Hematopoietic multipotent progenitor cell treated with erythropoietin and hydrocortisone succinate and interleukin-3 and kit ligand, for 6 days (in vitro differentiated cells): ENCODE measurements around the gene TNIK.
A peak's percentile ranks its signal among the peaks of the same experiment; 100 is the strongest.
"Not testable (repeated sequence)": the region's sequence is repeated elsewhere in the genome, so short reads cannot be mapped to it uniquely, and the experiment has no call there.

Experiments used
- DNase-seq: peaks from one replicate; pipeline ENCODE4 v3.0.0-alpha.2; 2015

The TNIK gene

DNA sequence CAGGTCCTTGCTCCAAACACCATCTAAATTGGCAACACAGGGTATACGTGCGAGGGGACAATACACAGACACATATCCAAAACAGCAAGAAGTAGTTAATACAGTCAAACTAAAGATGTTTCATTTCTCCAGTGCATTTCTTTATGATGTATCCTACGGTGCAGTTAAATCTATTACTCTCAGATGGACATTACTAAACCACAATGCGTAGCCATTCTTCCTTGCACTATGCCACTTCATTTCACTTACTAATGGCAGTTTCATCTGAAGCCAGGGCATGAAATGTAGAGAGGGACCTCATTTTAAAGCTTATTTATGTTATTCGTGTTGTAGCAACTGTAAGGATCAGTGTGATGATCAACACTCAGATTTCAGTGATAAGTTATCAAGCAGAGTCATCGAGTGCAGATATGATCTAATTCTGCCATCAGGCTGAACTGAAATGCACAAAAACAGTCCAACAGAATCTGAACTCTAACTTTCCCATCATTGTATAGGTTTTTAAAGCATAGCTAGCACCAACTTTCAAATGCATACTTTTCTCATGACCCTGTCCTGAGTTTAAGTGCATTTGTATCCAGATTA lies 14.5 kb downstream of the TNIK start:
- DNase-seq: peak; percentile 20

DNA sequence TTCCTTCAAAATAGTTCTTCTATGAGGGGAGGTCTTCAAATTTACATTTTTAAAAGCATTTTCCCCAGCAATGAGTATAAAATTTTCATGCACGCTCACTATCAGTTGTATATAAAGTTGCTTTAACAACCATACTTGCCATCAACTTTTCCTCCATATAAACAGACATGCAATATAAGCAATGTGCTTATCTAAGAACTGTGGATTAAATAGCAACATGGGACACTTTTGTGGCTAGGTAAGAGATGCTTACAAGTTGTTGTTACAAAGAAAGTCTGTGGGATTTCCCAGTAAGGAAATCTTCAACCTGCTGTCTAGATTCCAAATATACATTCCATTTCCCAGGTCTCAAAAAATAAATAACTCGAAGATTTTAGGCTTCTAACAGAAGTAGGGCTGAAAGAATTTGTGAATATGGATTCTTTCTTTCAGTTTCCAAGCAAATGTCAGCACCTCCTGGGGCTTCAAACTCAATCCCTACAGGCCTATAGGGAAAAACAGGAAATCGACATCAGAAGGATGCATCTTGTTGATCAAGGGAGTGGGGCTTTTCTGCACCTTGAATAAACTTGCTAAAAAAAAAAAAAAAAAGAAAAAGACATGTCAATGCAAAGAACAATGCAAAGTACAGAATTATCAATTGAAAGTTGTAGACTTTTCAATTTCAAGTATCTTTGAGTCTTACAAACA lies 16.1 kb downstream of the TNIK start:
- peak; percentile 76 for DNase-seq

DNA sequence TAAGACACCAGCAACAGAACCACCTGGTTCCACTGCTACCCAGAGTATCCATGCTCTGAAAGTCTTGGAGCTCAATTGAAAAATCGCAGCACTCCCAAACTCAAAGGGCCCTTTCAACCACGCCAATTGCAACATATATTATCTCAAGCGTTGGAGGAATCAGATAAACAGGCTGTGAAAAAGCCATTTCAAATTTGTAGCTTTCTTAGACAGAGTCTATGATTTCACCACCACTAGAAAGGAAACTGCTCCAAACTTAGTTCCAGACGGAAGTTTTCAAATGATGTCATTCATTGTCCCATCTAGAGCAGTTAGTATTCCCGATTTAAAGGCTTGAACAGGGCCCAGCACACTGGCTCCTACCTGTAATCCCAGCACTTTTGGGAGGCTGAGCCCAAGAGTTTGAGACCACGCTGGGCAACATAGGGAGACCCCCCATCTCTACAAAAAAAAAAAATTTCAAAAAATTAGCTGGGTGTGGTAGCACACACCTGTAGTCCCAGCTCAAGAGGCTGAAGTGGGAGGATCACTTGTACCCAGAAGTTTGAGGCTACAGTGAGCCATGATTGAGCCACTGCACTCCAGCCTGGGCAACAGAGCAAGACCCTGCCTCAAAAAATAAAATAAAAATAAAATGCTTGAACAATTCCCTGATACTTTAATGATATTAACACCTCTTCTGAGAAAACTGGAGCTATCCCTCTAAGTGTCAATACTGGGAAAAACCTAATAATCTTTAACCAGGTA lies 16.8 kb downstream of the TNIK start:
- peak; percentile 58 for DNase-seq

DNA sequence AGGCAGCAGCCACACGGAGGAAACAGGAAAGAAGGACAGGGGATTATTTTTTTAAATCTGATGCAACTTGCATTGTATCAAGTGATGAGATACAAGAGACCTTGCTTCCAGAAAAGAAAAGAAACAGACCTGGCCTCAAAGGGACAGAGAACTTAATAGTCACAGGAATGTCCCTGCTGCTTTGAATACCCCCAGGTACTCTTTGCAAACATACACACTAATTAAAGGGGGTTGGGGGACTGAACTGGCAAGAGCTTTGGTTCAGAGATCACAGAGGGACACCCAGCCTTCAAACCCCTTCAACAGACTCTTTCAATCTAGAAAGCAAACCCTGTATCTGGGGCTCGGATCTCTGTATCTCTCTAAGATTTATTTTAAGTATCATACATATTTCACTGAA lies 18.0 kb downstream of the TNIK start:
- DNase-seq: no peak

DNA sequence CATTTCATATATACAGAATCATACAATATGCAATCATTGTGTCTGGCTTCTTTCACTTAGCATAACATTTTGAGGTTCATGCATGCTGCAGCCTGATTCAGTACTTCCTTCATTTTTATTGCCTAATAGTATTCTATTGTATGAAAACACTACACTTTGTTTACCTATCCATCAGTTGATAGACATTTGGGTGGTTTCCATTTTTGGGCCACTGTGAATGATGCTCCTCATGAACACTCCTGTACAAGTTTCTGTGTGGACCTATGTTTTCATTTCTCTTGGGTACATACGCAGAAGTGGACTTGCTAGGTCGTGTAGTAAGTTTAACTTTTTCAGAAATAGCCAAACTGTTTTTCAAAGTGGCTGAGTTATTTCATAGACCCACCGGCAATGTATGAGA lies 18.8 kb downstream of the TNIK start:
- DNase-seq: no peak

DNA sequence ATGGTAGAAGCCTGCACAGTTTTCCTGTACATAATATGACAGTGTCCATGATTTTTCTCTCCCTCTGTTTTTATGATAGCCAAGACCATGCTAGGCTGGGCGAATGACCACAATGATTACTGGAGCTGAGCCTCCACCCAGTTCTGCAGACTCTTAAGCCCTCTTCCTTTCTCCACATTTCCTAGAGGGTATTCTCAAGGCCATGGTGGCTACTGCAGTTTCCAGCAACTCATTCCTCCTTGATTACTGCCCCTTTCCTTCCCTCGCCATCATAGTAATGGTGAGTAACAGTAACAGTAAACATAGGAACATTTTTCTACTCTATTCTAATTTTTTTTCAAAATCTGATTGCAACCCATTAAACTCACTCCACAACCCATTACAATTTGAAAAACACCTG lies 20.2 kb downstream of the TNIK start:
- DNase-seq: no peak

DNA sequence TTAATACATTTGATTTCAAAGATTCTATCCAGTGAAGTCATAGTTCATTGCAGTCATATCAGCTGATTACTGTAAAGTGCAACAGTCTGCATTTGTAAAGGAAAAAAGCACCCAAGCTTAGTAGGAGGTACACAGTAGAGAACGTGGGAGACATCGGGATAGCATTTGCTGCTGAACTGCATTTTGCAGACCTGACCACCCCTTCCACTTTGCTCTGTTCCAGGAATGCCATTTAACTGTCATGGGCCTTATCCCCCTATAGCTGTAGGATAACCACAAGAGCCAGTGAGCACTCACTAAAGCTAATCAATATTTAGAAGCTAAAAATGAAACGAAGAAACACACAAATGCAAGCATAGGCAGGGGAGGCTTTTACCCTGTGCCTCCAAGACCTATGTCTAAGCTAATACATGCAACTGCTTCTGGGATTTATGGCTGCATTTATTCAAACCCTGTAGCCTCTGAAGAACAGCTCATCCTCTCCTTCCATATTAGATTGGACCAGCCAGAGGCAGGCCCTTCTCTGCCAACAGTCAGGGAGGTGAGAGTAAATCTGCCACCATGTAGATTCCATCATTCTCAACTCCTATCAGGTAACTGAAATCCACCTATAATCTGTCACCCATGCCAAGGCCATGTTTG lies 23.0 kb downstream of the TNIK start:
- no peak for DNase-seq

DNA sequence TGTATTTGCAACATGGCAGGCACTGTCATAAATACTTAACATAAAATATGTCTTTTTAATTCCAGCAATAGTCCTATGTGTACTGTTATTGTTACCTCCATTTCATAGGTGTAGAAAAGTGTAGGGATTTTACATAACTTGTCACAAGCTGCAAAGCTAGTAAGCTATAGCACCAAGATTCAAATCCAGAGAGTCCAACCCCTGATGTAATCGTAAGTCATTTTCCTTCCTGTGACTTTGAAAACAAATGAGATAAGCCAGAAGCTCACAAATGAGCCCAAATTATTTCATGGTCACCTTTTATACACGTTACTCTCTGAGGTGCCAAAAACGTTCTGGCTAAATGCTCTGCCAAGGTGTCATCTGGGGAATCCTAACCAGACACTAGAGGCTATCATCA lies 23.8 kb downstream of the TNIK start:
- no peak for DNase-seq

DNA sequence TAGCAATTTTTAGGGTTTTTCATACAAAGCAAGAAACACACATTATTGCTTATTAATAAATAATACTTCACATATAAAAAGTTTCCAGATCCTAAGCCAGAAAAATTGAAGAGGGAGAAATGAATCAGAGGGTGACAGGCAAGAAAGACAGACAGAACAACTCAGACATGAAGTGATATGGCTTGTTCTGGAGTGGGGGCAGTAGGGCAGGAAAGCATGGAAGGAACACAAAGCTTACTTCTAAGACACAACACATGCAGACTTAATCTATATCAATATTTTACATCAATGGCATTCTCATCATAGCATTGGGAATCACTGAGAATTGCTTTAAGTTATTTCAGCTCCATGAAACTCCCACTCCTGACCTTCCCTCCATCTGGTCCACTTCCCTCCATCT lies 24.4 kb downstream of the TNIK start:
- DNase-seq: no peak

DNA sequence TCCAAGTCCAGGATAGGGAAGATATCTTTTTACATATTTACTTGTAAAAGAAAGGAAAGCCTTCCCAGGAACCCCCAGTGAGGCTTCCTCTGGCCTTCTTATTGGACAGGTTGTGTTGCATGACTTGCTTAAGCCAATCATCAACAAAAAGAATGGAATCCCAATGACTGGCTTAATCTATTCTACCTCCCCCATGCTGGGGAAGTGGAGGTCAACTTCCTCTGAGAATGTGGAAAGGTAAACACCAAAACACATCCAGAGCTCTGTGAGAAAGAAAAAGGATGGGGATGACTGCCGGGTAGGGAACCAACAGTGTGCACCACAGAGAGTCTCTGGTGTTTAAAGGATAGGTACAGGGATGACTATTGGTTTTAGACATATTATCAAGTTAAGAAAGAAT lies 25.1 kb downstream of the TNIK start:
- no peak for DNase-seq

DNA sequence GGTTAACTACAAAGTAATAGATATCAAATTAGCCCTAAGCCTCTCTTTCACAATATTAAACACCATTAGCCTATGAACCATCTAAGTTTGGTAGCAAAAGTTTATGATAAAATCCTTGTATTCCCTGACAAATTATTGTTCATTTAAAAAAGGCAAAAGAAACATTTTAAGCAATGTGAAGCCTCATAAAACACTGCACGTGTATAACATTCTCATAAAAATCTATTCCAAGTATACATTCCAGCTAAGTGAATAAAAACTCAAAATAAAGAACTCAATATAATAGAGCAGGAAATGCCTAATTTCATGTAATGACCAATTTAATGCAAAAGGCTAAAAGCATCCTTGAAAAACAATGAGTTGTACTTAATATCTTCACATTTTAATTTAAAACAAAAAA lies 27.7 kb downstream of the TNIK start:
- DNase-seq: no peak

DNA sequence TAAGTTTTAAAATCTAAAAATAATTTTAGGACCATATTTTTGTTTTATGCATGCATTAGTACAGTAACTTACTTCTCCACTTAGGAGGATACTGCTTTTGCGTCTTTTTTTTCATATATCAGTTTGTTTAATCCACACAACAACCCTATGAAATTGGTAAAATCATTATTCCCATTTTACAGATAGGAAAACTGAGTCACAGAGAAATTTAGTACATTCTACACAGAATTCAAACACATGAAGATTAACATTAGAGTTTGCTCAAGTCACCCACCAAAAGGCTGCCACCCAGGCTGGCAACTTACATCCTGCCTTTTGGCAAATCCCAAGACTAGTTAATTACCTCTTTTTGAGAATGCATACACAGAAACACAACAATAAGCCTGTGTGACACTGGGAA lies 28.7 kb downstream of the TNIK start:
- no peak for DNase-seq

DNA sequence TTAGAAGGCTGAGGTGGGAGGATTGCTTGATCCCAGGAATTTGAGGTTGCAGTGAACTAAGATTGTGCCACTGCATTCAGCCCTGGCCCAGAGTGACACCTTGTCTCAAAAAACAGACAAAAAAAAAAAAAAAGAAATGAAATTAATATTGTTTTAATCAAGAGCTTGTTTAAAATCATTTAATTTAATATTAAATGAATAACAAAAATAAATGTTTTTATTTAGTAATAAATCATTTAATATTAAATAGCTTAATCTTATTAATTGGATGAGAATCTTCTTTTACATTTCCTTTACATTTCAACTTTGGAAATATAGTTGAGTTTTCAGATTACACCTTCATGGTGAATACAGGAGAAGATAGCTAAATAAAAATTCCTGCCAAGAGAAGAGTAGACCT lies 29.7 kb downstream of the TNIK start:
- DNase-seq: no peak

DNA sequence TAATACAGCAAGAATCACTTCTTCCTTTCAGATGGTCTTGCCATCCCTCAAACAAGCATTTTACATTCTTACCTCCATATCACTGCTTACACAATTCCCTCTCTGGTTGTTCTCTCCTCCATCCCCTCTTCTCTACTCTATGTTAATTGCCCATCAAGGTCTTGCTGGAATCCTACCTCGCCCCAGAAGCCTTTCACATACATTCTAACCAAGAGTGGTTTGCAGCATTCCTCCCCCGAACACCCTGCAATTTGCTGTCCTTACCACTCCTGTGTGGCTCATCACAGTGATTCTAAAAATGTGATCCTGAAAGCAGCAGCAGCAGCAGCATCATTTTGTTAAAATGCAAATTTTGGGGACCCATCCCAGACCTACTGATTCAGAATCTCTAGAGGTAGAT lies 30.6 kb downstream of the TNIK start:
- no peak for DNase-seq

DNA sequence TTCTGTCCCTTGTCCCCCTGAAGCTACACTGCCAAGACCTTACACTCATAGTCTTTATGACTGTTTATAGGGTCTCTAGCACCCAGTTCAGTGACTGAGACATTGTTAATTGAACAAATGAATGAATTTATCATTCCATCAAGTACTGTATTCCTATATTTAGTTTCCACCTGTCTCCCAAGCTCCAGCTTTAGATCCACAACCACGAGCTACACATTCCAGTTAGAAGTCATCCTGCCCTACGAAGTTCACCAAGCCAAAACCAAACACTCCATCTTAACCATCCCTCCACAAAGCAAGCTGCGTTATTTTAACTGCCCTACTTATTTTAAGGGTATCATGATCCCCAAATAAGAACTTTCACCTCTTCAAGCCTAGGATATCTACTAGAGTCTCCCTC lies 31.3 kb downstream of the TNIK start:
- DNase-seq: no peak

DNA sequence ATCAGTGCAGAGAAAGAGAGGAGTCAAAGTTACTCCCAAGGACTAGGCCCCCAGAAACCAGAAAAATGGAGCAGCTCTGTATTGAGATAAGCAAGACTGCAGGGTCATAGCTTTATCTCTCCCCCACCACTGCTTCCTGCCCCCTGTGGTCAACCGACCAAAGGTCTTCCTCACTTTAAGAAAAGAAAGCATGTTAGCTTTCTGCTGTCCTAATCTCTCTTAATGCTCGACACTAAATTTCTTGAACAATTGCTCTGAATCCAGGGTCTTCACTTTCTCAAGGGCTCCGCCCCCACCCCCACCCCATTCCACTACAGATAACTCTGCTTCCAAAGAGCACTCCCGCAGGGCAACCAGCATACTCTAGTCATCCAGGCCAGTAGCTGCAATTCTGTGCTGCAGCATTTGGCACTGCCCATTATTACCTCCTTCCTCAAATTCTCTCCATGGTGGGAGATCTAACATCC lies 31.9 kb downstream of the TNIK start:
- DNase-seq: peak; percentile 95

DNA sequence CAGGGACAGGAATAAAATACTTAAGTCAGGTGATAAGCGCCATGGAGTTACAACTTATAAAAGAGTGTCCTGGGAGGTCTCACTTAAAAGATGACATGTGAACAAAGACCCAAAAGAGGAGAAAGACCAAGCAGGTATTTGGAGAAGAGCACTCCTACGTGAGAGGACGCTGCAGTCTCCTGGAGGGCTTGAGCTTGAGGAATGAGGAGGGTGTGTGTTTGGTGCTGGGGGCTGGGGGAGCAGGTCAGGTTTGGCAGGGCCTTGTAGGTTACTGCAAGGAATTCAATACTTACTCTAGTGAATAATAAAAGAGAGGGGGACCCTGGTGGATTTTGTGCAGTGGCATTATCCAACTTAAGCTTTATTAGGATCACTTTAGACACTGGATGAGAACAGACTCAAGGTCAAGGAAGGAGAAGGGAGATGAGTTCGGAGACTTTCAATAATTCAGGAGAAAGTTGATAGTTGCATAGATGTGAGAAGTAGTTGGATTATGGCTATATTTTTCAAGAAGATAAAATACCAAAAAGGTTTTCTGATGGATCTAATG lies 32.4 kb downstream of the TNIK start:
- DNase-seq: no peak

DNA sequence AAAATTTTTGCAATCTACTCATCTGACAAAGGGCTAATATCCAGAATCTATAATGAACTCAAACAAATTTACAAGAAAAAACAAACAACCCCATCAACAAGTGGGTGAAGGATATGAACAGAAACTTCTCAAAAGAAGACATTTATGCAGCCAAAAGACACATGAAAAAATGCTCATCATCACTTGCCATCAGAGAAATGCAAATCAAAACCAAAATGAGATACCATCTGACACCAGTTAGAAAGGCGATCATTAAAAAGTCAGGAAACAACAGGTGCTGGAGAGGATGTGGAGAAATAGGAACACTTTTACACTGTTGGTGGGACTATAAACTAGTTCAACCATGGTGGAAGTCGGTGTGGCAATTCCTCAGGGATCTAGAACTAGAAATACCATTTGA lies 36.1 kb downstream of the TNIK start:
- not testable (repeated sequence) for DNase-seq

DNA sequence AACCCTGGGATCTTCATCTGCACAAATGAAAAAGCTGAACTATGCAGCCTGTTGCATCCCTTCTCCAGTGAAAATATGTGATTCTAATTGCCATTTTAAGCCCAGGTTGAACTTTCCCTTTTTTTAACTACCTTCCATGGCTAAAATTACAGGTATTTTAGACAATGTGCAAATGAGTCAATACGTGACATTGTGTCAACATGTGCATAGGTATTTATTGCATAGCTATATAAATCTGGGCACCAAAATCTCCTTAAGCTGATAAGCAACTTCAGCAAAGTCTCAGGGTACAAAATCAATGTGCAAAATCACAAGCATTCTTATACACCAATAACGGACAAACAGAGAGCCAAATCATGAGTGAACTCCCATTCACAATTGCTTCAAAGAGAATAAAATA lies 37.4 kb downstream of the TNIK start:
- not testable (repeated sequence) for DNase-seq

DNA sequence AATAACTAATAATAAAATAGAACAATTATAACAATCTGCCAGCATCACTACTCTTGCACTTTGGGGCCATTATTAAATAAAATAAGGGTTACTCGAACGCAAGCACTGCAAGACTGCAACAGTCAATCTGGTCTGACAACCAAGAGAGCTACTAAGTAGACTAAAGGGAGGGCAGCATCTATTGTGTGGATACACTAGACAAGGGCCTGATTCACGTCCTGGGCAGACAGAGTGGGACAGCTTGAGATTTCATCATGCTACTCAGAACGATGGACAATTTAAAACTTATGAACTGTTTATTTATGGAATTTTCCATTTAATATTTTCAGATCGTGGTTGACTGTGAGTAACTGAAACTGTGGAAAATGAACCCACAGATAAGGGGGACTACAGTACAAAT lies 39.5 kb downstream of the TNIK start:
- no peak for DNase-seq

DNA sequence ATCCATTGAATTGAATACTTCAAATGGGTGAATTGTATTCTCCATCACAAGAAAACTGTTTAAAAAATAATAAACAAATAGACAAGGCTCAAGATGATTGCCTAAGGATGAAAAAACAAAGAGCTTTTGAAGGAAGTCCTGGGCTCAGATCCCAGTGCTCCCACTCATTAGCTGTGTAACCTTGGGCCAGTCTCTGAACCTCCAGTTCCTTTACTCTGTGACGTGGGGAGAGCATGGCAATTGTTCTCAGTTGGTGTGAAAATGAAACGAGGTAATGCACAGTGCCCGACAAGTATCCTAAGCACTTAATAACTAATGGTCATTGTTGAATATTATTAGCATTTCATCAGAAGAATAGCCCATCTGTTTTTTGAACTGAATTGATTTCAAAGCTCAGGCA lies 40.7 kb downstream of the TNIK start:
- no peak for DNase-seq

DNA sequence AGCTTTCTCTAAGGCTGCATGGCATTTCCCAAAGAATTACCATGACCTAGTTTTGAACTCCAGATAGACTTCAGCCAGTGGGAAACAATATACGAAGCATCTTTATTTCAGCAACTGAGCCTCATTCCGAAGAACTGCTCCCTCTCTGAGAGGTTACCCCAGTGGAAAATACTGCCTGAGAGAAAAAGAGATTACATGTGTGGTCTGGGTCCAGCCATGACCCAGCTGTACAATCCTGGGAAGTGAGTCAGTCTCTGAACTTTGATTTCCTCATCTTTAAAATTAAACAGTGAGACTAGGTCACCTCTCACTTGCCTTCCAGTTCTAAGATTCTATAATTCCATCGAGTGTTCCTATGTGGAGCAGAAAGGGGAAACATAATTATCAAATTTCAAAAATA lies 42.4 kb downstream of the TNIK start:
- no peak for DNase-seq

DNA sequence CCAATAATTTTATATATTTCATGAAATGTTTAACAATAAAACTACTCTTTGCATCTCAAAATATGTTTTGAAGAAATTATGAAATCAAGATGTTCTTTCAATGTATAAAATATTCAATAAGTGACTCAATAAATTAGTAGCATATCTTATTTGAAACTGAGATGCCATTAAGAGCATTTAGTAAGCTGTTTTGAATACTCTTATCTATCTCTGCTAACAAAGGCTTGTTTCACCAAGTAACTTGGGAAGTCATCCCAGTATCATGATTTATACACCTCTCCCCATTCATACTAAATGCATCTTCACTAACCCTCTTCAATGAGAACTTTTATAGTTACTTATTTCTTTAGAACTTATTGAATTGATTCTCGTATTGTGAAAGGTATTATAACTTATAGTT lies 43.1 kb downstream of the TNIK start:
- no peak for DNase-seq

DNA sequence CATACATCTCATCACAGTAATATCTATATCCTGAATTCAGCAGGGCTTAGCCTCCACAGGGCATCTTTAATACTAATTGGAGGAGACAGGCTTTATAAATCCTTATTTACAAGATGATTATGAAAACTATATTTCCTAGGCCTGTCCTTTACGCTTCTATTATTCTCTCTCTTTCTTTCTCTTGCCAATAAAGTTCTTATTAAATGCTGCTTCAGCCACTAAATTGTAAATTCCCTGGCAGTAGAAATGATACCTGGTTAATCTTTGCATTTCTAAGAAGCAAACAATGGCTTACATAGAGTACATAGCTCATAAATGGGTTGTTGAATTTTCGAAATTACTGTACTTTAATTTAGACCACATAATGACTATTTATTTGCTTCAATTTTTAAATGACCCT lies 43.5 kb downstream of the TNIK start:
- no peak for DNase-seq
